ENCODE data around the gene HHLA2.
"Not testable (repeated sequence)": the region's sequence is repeated elsewhere in the genome, so short reads cannot be mapped to it uniquely, and the experiment has no call there.

The HHLA2 gene

DNA sequence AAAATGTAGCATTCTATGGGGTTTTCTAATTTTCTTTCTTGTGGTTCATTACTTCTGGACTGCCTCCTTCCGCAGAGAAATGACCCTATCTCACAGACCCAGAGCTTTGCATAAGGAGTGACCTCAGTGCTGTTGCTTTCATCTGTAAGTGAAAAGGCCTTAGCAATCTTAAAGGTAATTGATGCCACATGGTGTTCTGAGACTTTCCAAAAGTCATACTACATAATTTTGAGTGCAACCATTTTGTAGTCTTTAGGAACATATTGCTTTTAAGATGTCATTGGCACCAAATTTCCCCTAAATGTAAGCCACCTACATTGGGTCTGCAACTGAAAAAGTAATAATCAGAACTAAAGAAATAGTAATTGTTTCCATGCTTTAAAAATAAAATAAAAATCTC is 9.2 kb upstream of the HHLA2 start:
- H3K4me3 ChIP-seq (replicated peaks in 1 of 2; ENCODE audit: low read depth in 2 of 2, low read length in 2 of 2): no peak overlapping the region
- TF ChIP-seq, protein P1, sequence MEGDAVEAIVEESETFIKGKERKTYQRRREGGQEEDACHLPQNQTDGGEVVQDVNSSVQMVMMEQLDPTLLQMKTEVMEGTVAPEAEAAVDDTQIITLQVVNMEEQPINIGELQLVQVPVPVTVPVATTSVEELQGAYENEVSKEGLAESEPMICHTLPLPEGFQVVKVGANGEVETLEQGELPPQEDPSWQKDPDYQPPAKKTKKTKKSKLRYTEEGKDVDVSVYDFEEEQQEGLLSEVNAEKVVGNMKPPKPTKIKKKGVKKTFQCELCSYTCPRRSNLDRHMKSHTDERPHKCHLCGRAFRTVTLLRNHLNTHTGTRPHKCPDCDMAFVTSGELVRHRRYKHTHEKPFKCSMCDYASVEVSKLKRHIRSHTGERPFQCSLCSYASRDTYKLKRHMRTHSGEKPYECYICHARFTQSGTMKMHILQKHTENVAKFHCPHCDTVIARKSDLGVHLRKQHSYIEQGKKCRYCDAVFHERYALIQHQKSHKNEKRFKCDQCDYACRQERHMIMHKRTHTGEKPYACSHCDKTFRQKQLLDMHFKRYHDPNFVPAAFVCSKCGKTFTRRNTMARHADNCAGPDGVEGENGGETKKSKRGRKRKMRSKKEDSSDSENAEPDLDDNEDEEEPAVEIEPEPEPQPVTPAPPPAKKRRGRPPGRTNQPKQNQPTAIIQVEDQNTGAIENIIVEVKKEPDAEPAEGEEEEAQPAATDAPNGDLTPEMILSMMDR (IDR thresholded peaks at IDR 0.05; ENCODE audit: low read depth, low read length): no peak
- DNase-seq (ENCODE audit: low read depth in 2 of 2): no peak

DNA sequence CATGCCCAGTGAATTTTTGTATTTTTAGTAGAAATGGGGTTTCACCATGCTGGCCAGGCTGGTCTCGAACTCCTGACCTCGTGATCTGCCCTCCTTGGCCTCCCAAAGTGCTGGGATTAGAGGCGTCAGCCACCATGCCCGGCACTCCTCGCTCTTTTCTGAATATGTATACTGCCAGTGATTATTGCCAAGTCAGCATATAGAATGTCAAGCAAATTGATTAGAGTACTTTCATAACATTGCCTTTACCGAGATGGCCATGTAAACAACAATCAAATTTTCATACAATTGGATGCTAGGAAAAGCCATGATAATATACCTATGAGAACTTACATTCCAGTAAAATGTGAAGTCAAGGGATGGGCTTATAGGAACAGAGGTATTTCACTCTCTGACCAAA is 8.2 kb upstream of the HHLA2 start:
- not testable (repeated sequence) for H3K4me3 ChIP-seq (replicated peaks in 1 of 2; ENCODE audit: low read depth in 2 of 2, low read length in 2 of 2); DNase-seq (ENCODE audit: low read depth in 2 of 2)

DNA sequence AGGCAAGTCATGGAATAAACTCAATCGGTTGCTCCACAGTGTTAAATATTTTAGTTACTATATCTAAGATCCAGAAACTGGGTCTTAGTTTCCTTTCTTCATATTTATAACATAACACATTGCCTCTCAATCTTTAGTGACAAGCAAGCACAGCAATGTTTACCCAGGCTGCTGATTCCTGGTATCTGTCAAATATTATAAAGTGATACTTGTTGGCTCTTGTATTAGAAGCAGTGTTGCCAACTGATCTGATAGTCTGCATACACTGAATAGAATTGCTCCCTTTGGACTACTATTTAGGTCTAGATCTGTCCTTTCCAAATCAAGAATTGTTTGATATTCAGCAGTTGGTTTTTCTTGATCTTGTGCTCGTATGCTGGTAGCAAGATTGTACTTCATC is 7.2 kb upstream of the HHLA2 start:
- TF ChIP-seq, protein P1 (IDR thresholded peaks at IDR 0.05; ENCODE audit: low read depth, low read length): no peak
- DNase-seq (ENCODE audit: low read depth in 2 of 2): no peak
- no peak overlapping the region for H3K4me3 ChIP-seq (replicated peaks in 1 of 2; ENCODE audit: low read depth in 2 of 2, low read length in 2 of 2)

DNA sequence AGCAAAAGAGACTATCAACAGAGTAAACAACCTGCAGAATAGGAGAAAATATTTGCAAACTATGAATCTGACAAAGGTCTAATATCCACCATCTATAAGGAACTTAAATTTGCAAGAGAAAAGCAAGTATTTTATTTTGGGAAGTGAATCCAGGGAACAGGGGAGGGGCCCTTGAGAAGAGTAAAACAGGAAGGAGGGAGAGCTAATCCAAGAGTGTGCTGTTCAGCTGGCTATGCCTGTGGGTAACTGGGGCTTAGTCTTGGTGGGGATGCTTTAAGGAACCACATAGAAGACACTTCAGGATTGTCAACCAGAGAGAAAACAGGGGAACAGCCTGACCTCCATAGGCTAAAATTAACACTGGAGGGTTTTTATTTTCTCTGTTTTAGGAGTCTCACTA is 3.9 kb upstream of the HHLA2 start:
- DNase-seq (ENCODE audit: low read depth in 2 of 2): no peak
- no peak overlapping the region for H3K4me3 ChIP-seq (replicated peaks in 1 of 2; ENCODE audit: low read depth in 2 of 2, low read length in 2 of 2)
- TF ChIP-seq, protein P1 (IDR thresholded peaks at IDR 0.05; ENCODE audit: low read depth, low read length): no peak

DNA sequence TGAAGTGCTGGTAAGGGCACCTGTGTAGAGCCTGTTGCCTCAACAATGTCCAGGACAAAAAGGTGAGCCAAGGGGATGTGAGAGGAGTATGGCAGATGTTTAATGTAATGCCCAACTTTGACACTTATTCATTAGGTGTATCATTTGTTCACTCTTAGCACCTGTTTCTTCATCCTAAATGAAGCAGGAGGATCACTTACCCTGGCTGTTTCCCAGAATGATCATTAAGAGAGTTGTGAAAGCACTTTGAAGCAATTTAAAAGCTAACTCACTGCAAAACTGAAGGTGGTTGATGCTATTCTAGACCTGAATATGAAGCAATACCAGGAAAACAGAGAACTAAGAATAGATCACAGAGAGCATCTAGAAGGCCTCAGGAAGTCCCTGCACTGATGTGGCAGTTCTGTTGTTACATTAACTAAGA is 3.4 kb upstream of the HHLA2 start:
- TF ChIP-seq, protein P1 (IDR thresholded peaks at IDR 0.05; ENCODE audit: low read depth, low read length): no peak
- no peak for DNase-seq (ENCODE audit: low read depth in 2 of 2)
- no peak overlapping the region for H3K4me3 ChIP-seq (replicated peaks in 1 of 2; ENCODE audit: low read depth in 2 of 2, low read length in 2 of 2)

DNA sequence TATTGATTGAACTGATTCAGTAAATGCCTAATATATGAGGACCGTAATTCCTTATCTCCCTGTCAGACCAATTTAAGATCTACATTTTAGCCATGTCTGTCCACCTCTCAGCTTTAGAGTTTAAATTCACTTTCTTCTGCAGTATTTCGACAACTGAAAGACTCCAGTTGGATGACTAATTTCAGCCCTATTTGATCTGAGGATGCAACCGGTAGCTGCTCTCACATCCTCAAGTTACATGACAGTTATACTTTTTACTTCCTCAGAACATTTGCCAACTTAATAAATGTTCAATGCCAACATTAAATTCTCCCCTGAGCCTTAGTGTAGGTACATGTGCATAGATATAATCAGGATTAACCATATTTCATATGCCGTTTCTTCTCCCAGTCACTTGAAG is 2.5 kb upstream of the HHLA2 start:
- TF ChIP-seq, protein P1 (IDR thresholded peaks at IDR 0.05; ENCODE audit: low read depth, low read length): no peak
- no peak overlapping the region for H3K4me3 ChIP-seq (replicated peaks in 1 of 2; ENCODE audit: low read depth in 2 of 2, low read length in 2 of 2)
- DNase-seq (ENCODE audit: low read depth in 2 of 2): no peak

DNA sequence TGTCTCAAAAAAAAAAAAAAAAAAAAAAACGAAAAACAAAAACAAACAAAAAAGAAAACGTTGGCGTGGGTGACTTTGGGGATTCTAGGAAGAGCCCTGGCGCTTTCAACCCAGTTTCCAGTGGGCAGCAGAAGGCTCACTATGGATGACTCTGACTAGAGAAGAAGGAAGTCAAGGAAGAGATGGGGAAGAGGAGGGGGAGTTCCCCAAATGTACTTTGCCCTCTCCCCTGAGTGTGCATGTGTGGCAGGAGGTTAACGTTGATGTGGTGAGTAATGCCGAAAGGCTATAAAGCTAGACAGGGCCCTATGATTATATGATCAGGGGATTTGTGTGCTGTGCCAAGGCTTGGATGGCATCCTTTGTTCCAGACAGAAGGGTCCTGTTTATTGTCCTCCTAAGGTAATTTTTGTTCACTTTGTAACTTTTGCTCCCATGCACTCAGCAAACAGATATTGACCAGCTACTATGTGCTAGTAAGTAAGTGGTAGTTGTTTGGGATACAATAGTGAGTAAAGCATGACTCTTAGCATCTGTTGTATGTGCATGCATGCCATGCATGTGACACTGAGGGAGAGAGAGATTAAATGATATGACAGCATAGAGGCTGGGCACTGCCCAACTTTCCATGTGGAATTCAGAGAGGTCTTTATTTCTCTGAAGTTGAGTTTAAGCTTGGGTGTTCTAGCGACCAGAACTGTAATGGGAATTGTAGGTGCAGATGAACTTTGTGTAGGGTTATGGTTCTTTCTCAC is 750 bp upstream of the HHLA2 start:
- TF ChIP-seq, protein P1 (IDR thresholded peaks at IDR 0.05; ENCODE audit: low read depth, low read length): no peak
- no peak overlapping the region for H3K4me3 ChIP-seq (replicated peaks in 1 of 2; ENCODE audit: low read depth in 2 of 2, low read length in 2 of 2)
- DNase-seq (ENCODE audit: low read depth in 2 of 2): no peak
